ENCODE results near the gene CYB5B.

DNA sequence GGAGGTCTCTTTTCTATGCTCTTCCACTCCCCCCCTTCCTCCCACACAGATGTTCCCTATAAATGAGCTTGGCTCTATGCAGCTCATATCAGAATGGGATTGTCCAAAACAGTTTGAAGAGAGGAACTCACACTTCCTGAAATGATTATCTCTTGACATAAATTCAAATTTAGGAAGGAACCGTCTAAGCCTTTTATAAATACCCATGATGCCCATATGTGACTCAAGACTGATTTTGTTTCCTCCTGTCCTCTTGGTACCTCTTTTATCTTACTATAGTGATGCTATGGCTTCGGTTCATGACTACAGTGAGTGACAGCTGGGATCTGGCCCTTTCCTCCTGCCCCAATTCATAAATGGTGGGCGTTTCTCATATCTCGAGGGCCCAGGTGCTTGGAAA, 22.0 kb upstream of the CYB5B start:
- TF ChIP-seq POLR2AphosphoS5 (IDR thresholded peaks at IDR 0.05) = no peak
- TF ChIP-seq, protein P1, sequence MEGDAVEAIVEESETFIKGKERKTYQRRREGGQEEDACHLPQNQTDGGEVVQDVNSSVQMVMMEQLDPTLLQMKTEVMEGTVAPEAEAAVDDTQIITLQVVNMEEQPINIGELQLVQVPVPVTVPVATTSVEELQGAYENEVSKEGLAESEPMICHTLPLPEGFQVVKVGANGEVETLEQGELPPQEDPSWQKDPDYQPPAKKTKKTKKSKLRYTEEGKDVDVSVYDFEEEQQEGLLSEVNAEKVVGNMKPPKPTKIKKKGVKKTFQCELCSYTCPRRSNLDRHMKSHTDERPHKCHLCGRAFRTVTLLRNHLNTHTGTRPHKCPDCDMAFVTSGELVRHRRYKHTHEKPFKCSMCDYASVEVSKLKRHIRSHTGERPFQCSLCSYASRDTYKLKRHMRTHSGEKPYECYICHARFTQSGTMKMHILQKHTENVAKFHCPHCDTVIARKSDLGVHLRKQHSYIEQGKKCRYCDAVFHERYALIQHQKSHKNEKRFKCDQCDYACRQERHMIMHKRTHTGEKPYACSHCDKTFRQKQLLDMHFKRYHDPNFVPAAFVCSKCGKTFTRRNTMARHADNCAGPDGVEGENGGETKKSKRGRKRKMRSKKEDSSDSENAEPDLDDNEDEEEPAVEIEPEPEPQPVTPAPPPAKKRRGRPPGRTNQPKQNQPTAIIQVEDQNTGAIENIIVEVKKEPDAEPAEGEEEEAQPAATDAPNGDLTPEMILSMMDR (IDR thresholded peaks at IDR 0.05) = no peak
- TF ChIP-seq EP300 (IDR thresholded peaks at IDR 0.05; ENCODE audit: low read depth) = no peak
- no peak for TF ChIP-seq POLR2A (IDR thresholded peaks at IDR 0.05)
